ENCODE measurements around the gene SLC43A1. TPM values are rescaled to one million over a fixed set of nuclear protein-coding genes. Genes with fewer than 3 reads are reported as not detected.
A peak's percentile ranks its signal among the peaks of the same experiment; 100 is the strongest.

Gene SLC43A1
- total RNA-seq, 4 donors from 2014 or later, result 20.3 to 64.1 (median 28.8) TPM

GRCh38 chr11:57479911-57480310 is 35.6 kb downstream of the SLC43A1 start:
- H3K9me3 ChIP-seq, result no peaks in the 10 kb centered on the region
- WGBS, 2 donors, result 52 to 53% methylated on average over 4 of the region's 4 CpGs
- peaks cover 11 to 24% of the 10 kb centered on the region in 2 donors for H3K4me1 ChIP-seq
- no peak overlapping the region for H3K27ac ChIP-seq
- TF ChIP-seq POLR2A (IDR thresholded peaks at IDR 0.05) (no peak), CTCF (IDR thresholded peaks at IDR 0.05) (no peak)
- no peak for DNase-seq
- H3K36me3 ChIP-seq, result peaks cover 0 to 6% of the 10 kb centered on the region in 2 donors
- no peak overlapping the region for H3K4me3 ChIP-seq (replicated peaks in 1 of 3)
- H3K27me3 ChIP-seq, result no peaks in the 10 kb centered on the region
- intact Hi-C loops (cut with DNase I), result loop anchor here (5.0 kb wide), 1 partner anchor 133 kb away; no protein-coding TSS in a partner anchor

- H3K36me3 ChIP-seq, result no peaks in the 10 kb centered on the region
- WGBS, 2 donors, result 54 to 59% methylated on average over 8 to 11 of the region's 11 CpGs
- H3K27ac ChIP-seq, result no peak overlapping the region
- H3K9me3 ChIP-seq, result no peaks in the 10 kb centered on the region
- intact Hi-C loops (cut with DNase I), result no loop called here
- TF ChIP-seq POLR2A (IDR thresholded peaks at IDR 0.05) (no peak), CTCF (IDR thresholded peaks at IDR 0.05) (no peak)
- DNase-seq, result no peak
- H3K27me3 ChIP-seq, result no peaks in the 10 kb centered on the region
- peaks cover 11 to 26% of the 10 kb centered on the region in 2 donors for H3K4me1 ChIP-seq
- H3K4me3 ChIP-seq (replicated peaks in 1 of 3), result no peak overlapping the region
Observed at GRCh38 chr11:57479021-57479663, 36.4 kb downstream of the SLC43A1 start.

GRCh38 chr11:57477507-57478189 is 37.9 kb downstream of the SLC43A1 start:
- 91 to 93% methylated on average over 11 of the region's 11 CpGs for WGBS, 2 donors
- Histone ChIP-seq H3K4me1 (peaks cover 4 to 18% of the 10 kb centered on the region in 2 donors), H3K9me3 (no peaks in the 10 kb centered on the region), H3K27ac (no peak overlapping the region), H3K27me3 (no peaks in the 10 kb centered on the region), H3K4me3 (replicated peaks in 1 of 3) (no peak overlapping the region), H3K36me3 (no peaks in the 10 kb centered on the region)
- TF ChIP-seq POLR2A (IDR thresholded peaks at IDR 0.05), result no peak
- no peak for TF ChIP-seq CTCF (IDR thresholded peaks at IDR 0.05)
- DNase-seq, result no peak
- intact Hi-C loops (cut with DNase I), result no loop called here

- peak in 1 of 2 donors; percentile 38 for DNase-seq
- 42 to 59% methylated on average over 11 to 18 of the region's 27 CpGs for WGBS, 2 donors
- Histone ChIP-seq H3K36me3 (no peaks in the 10 kb centered on the region), H3K4me1 (peaks cover 0 to 10% of the 10 kb centered on the region in 2 donors), H3K4me3 (replicated peaks in 1 of 3) (peak overlapping the region in 1 of 3 donors; percentile 26), H3K27ac (no peak overlapping the region), H3K9me3 (no peaks in the 10 kb centered on the region), H3K27me3 (no peaks in the 10 kb centered on the region)
- intact Hi-C loops (cut with DNase I), result no loop called here
- TF ChIP-seq POLR2A (IDR thresholded peaks at IDR 0.05) (no peak), CTCF (IDR thresholded peaks at IDR 0.05) (peak in 1 of 6 experiments; percentile 15)
Observed at GRCh38 chr11:57476757-57477506, 38.6 kb downstream of the SLC43A1 start.

Measured in thyroid gland (tissue), 4 donors.